GM21717 (cell line): Measurements from ENCODE around the gene LLGL1.

Experiments
- ATAC-seq: cut with Tn5 transposase; IDR thresholded peaks from one replicate; pipeline ENCODE4 v1.9.1; 2021; ENCODE audit warnings: mild to moderate bottlenecking, moderate library complexity; ENCODE audit not compliant: unreplicated experiment

The LLGL1 gene

GRCh38 chr17:18225121-18225641 is at the start of gene LLGL1:
Gene LLGL1 (plus strand): TSS chr17:18225635. CDS start chr17:18225683, 48 bp downstream.
- peak; percentile 80 for ATAC-seq

- no peak for ATAC-seq
These were observed 49.3 kb upstream of the LLGL1 start for GRCh38 chr17:18176176-18176575.

GRCh38 chr17:18177133-18177532 is 48.3 kb upstream of the LLGL1 start:
- no peak for ATAC-seq

- ATAC-seq: no peak
These were observed 47.7 kb upstream of the LLGL1 start for GRCh38 chr17:18177722-18178121.

- no peak for ATAC-seq
These were observed 46.2 kb upstream of the LLGL1 start for GRCh38 chr17:18179196-18179595.

DNA sequence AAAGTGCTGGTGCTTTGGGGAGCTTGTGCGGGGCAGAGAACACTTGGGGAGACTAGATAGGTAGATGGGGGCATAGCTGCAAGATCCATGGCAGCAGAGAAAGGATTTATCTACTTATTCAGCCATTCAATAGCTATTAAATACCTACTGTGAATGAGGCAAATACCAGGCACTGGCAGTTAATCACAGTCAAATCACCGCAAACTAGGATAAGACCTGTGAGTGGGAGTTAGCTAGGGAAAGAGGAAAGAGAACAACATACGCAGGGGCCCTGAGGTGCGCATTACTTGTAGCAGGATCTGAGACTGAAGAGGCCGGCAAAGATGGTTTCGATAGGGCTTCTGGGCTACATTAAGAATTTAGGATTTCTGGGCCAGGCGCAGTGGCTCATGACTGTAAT is 45.6 kb upstream of the LLGL1 start:
- no peak for ATAC-seq

- no peak for ATAC-seq
These were observed 44.1 kb upstream of the LLGL1 start for GRCh38 chr17:18181358-18181757.

DNA sequence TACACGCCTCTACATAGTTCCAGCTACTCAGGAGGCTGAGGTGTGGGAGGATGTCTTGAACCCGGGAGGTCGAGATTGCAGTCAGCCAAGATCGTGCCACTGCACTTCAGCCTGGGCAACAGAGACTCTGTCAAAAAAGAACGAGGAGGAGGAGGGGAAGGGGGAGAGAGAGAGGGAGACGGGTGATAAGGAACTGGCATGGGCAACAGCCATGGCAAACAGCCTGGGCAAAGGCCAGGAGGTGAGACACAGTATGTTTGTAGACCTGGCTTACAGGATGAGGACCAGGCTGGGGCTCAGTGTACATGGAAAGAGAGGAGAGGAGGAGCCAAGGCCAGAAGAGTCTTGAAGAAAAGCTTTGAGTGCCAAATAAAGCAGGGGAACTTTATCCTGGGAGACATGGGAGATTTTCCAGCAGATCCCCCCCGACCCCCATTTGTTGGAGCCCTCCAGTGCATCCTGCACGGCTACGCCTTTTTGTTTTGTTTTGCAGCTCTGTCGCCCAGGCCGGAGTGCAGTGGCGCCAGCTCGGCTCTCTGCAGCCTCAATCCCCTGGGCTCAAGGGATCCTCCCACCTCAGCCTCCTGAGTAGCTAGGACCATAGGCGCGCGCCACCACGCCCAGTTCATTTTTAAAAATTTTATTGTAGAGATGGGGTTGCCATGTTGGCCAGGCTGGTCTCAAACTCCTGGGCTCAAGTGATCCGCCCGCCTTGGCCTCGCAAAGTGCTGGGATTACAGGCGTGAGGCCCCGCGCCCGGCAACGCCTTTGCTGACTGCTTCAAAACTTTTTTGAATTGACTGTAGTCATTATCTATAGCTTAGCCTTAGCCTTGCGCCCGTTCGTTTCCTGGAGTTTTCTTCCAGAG is 43.1 kb upstream of the LLGL1 start:
- ATAC-seq: no peak

DNA sequence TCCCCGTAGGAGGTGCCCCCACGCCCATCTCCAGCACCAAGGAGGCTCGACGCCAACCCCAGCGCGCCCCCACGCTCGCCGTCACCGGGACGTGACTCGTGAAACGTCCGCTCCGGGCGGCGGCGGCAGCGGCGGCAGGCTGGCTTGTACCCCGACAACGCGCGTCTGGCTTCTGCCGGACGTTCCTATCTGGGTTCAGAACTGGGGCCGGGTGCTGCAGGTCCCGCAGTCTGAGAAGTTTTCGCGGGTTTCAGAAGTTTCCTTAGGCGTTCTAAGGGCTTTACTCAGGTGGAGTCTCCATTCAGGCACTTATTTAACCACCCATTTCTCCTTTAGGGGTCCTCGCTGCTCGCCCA is 42.5 kb upstream of the LLGL1 start:
- ATAC-seq: peak; percentile 34

- ATAC-seq: peak; percentile 71
These were observed 41.9 kb upstream of the LLGL1 start, which contains the start of gene ALKBH5 for GRCh38 chr17:18183334-18184142. Gene ALKBH5 (plus strand): TSS chr17:18183828. CDS start chr17:18184244, 416 bp downstream.

- peak; percentile 14 for ATAC-seq
These were observed 41.0 kb upstream of the LLGL1 start for GRCh38 chr17:18184143-18185031.

- ATAC-seq: no peak
These were observed 40.0 kb upstream of the LLGL1 start for GRCh38 chr17:18185391-18185790.

DNA sequence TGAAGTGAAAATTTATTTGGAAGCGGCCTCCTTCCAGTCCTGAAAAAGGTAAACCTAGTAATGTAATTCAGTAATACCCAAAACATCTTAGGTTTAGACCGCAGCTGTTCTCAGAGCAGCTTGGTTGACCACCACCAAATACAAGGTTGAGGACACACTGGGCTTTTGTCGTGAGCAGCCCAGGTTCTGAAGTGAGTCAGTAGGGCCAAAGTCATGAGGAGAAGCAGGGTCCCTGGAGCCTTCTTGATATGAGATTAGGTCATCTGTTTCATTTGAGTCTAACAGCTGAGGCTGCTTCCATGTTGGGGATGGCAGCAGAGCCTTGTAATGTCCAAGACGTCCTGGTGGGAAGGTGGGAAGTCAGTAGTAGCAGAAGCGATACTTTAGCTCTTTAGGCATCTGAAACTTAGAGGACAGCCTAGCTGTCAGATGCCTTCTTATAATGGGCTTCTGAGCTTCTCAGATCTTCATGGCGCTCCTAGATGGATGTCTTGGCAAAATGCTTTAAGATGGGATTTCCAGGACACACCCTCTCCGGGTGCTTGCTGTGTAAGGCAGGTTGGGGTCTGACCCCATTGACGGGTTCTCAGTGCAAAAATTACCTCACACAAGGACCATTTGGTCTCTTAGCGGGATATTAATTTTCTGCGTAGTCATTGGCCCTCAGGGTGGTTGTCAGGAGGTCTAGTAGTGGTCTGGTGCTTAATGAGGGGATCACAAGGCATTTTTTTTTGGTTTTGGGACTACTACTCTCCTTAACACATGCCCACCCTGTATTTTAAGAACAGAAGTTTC is 39.4 kb upstream of the LLGL1 start:
- ATAC-seq: no peak

GRCh38 chr17:18186627-18186982 is 38.8 kb upstream of the LLGL1 start:
- no peak for ATAC-seq

GRCh38 chr17:18187226-18187625 is 38.2 kb upstream of the LLGL1 start:
- ATAC-seq: no peak

GRCh38 chr17:18187821-18188761 is 37.3 kb upstream of the LLGL1 start:
- no peak for ATAC-seq

DNA sequence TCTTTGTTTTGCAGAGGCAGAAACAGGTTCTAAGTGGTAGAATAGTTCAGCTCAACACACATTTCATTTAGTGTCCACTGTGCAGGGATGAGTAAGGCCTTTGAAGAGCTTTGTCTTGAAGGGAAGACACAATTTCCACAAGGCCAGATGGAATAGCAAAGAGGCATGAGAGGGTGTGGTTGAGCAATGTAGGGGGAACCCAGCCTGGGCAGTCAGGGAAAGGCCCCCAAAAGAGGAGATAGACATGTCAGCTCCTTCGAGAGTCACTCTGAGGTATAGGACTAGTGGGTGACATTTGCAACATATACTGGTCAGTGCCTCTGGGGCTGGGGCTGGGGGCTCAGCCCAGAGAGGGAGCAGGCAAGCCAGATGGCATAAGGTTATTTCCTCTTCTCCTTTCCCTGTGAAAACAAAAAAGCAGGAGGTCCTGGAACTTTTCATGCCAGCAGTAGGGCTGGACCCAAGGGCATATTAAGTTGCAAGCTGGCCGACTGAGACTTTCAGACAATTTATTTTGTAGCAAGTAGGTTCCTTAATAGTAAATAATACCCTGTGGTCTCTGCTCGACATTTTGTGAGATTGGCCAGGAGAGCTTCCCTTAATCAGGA is 34.7 kb upstream of the LLGL1 start:
- ATAC-seq: no peak

- ATAC-seq: no peak
These were observed 34.2 kb upstream of the LLGL1 start for GRCh38 chr17:18191236-18191667.
